Endothelial cell of umbilical vein (primary cell): ENCODE measurements around the gene KCNMB2.

Experiments used
- CTCF ChIP-seq, 2 donors: IDR thresholded peaks; 1 replicate in 1 of 2; 2 replicates in 1 of 2; pipeline ENCODE4 v1.5.1; 2011; ENCODE audit warnings: low read length in 2 of 2, mild to moderate bottlenecking in 2 of 2, moderate library complexity in 2 of 2, control low read depth in 1 of 2, inconsistent platforms in 1 of 2, low read depth in 1 of 2; ENCODE audit not compliant: insufficient read depth in 1 of 2; ENCODE audit errors: extremely low read depth in 1 of 2
- EZH2 ChIP-seq: IDR thresholded peaks from 2 replicates; pipeline ENCODE4 v1.6.1; 2012; ENCODE audit warnings: borderline replicate concordance, low read depth, mild to moderate bottlenecking, moderate library complexity, low read length, inconsistent platforms; ENCODE audit not compliant: severe bottlenecking
- FOS ChIP-seq: IDR thresholded peaks from 2 replicates; pipeline ENCODE4 v1.6.1; 2011; ENCODE audit warnings: mild to moderate bottlenecking, low read length, moderate library complexity, borderline replicate concordance; ENCODE audit not compliant: insufficient read depth
- MAX ChIP-seq: IDR thresholded peaks from 2 replicates; pipeline ENCODE4 v1.6.1; 2011; ENCODE audit not compliant: insufficient read depth, insufficient read length
- MYC ChIP-seq: IDR thresholded peaks from one replicate; pipeline ENCODE4 v1.6.1; 2011; ENCODE audit warnings: mild to moderate bottlenecking, low read depth, low read length
- POLR2AphosphoS5 ChIP-seq: IDR thresholded peaks from 2 replicates; pipeline ENCODE4 v1.6.1; 2012; ENCODE audit warnings: low read depth, mild to moderate bottlenecking, control low read depth, low read length, moderate library complexity; ENCODE audit not compliant: insufficient read depth

GRCh38 chr3:178634975-178635374 lies 98.7 kb downstream of the KCNMB2 start:
- TF ChIP-seq POLR2AphosphoS5: no peak
- no peak for TF ChIP-seq CTCF (IDR thresholded peaks at IDR 0.05; ENCODE audit: extremely low read depth in 1 of 2, insufficient read depth in 1 of 2, low read depth in 1 of 2, low read length in 2 of 2)
- TF ChIP-seq MYC: no peak
- no peak for TF ChIP-seq EZH2
- no peak for TF ChIP-seq MAX
- TF ChIP-seq FOS: no peak
